Anterior cingulate cortex (tissue), 58 donors: ENCODE data around the gene TRMT44.
A peak's percentile ranks its signal among the peaks of the same experiment; 100 is the strongest.

Experiments used
- DNase-seq, 58 donors: peaks; one replicate each; lab custom pipeline; 2025; lab: John Stamatoyannopoulos, UW

TRMT44 gene

GRCh38 chr4:8463811-8464210 lies 23.2 kb downstream of the TRMT44 start:
- DNase-seq, result no peak

- no peak for DNase-seq
Observed at GRCh38 chr4:8464381-8464780, 23.8 kb downstream of the TRMT44 start.

DNA sequence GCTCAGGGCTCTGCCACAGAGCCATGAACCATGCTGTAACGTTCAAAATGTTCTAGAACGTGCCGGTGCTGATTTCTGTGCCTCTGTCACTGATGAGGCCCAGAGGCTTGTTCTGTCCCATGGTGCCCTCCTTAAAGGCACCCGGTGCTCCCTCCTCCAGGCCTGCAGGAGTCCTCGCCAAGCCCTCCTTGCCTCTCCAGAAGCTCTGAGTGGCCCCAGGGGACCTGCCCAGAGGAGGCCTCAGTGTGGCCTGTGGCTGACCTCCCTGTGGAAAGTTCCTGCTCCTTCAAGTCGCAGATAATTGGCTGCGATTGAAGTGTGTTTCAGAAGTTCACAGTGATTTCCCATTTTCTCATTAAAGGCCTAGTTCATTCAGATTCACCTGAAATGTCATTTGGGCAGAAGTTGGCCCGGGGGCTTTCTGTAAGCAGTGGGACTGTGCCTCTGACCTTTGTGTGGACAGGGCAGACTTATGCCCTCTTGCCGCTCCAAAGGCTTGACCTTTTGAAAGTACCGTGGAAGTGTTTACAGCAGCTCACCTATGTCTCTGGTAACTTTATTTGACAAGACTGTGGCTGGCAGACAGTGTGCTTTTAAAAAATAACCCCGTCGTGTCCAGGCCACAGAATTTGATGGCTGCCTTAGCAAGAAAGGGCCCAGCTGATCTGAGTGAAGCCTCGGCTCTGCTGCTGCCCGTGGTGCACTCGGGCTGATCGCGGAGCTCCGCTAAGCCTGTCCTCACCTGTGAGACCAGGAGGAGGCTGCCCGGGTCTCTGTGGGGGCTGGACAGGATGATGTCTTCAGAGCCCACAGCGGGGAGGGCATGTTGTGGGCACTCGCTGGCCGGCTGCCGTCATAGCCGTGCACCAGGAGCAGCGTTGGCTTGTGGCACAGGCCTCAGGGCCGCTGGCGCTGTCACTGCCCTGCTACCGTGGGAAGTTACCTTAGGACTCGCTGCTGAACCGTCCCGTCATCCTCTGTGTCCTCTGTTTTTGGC lies 25.3 kb downstream of the TRMT44 start:
- no peak for DNase-seq

- DNase-seq, result no peak
Observed at GRCh38 chr4:8467016-8467415, 26.4 kb downstream of the TRMT44 start.

DNA sequence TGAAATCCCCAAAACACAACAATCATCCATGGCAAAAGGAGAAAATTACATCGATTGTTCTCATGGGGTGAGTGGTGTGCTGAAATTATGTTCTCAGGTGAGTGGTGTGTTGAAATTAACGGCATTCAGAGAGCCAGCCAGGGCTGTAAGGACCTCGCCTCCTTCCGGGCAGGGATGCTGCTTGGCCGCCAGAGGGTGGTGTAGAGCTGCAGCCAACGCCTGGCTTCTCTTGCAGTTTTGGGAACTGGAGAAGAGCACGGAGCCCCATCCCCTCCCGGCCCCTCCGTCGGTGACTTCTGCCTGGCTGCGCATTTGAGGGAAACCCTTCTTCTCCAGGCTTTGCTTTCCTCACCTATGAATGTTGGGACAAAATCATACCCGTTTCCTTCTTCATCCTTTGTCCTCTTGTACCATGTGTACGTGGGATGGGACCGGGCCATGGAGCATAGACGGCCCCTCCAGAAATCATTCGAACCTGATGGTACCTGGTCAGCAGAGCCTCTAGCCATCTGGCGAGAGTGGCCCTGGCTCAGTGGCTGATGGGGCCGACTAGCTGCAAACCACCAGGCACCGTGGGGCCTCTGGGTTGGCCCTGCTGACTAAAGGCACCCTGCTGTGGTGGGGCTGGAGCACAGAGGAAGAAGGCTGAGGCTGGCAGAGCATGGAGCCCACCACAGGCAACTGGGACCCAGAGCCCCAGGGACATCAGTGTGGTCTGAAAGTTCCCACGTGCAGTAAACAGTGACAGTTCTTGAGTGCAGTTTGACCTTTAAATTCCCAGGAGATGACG lies 28.4 kb downstream of the TRMT44 start:
- DNase-seq, result peak in 46 of 58 donors; percentile 9 to 73 (median 38)

DNA sequence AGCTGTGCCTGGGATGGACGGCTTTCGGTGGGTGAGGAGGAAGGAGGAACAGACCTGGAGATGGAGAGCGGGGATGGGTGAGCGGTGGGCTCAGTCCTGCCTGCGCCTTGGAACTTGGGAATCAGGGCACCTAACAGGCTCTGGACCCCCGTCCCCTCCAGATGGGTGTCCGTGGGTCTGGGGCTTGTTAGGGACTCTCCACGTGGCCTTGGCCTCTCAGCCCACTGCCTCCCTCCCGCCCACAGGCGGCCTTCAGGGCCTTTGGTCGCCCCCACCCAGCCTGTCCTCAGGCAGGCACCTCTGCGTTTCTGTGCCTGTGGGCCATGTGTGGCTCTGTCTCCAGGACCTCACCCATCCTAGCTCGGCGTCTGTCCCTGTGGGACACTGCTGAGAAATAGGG lies 29.0 kb downstream of the TRMT44 start:
- no peak for DNase-seq

- no peak for DNase-seq
Observed at GRCh38 chr4:8470451-8471024, 30.0 kb downstream of the TRMT44 start.

DNA sequence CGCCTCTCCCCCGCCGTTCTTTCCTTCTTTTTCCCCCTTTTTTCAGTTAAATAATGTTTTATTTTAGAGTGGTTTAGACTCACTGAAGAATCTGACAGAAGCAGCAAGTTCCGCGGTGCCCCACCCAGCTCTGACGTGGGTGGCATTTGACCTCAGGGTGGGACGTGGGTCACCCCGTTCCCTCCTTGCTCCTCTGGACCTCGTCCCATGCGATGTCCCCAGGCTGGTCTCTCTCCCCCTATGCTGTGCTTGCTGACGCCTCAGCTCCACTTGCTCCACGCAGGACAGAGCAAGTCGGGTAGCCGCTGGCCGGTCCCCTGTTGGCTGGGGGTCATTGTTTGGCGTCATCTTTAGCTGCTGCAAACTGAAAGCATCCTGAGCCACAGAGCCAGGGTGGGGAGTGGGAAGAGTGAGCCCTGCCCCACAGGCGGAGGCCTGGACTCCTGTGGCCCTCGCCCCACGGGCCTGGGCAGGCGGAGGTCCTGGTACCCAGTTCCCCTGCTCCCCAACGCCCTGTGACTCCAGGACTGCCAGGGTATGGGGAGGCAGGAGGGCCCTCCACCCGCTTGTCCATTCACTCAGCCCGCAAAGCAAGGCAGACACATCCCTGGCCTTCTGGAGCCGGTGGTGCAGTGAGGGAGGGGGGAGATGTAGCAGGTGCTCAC lies 30.8 kb downstream of the TRMT44 start:
- DNase-seq, result no peak

GRCh38 chr4:8472158-8472688 lies 31.6 kb downstream of the TRMT44 start:
- no peak for DNase-seq

- DNase-seq, result no peak
Observed at GRCh38 chr4:8472689-8473197, 32.2 kb downstream of the TRMT44 start.

DNA sequence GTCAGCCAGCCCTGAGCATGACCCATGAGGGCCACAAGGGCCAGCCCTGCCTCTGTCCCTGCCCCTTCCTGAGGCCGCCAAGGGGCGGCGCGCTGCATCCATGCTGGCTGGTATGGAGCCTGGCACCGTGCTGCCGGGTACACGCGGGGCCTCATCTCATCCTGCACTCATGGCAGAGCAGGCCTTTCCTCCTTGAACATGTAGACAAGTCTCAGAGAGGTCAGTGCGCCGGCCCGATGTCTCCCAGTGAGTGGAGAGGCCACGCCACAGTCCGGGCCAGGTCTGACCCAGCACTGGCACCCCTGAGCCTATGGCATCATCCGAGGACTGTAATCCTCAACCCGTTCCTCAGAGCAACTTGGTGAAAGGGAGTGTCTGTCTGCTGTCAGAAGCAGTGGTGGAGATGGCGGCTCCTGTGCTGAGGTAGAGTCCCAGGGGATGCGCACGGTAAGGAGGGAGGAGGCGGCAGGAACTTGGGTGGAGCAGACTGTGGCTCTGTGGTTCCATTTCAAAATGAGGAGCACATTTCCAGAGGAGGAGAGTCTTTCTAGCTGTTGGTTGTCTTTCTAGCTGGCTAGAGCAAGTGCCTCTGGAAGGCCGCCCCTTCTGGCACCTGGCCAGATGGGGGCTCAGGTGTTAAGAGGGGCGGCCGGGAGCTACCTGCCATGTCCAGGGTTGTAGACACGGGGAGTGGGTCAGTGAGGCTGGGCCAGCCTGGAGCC lies 32.8 kb downstream of the TRMT44 start:
- DNase-seq, result no peak

GRCh38 chr4:8473920-8474590 lies 33.5 kb downstream of the TRMT44 start:
- no peak for DNase-seq

- no peak for DNase-seq
Observed at GRCh38 chr4:8474856-8475255, 34.3 kb downstream of the TRMT44 start.

GRCh38 chr4:8475751-8476575 lies 35.4 kb downstream of the TRMT44 start:
- peak in 1 of 58 donors; percentile 9 for DNase-seq

- DNase-seq, result no peak
Observed at GRCh38 chr4:8477095-8477635, 36.6 kb downstream of the TRMT44 start.

GRCh38 chr4:8477676-8478075 lies 37.1 kb downstream of the TRMT44 start:
- DNase-seq, result no peak

GRCh38 chr4:8478371-8478770 lies 37.8 kb downstream of the TRMT44 start:
- no peak for DNase-seq
